Upper lobe of left lung (tissue), 6 donors: ENCODE measurements around the gene ABHD8. TPM values are rescaled to one million over a fixed set of nuclear protein-coding genes. Genes with fewer than 3 reads are reported as not detected.

Experiments used
- ATAC-seq, 2 donors: fragments of 200-7000 bp; cut with Tn5 transposase; one replicate each; pipeline ENCODE4 v1.9.1; 2022; ENCODE audit warnings: mild to moderate bottlenecking in 2 of 2, moderate library complexity in 2 of 2; ENCODE audit not compliant: low FRiP score in 2 of 2
- DNase-seq, 2 donors: peaks; one replicate each; pipeline ENCODE4 v3.0.0-alpha.2; 2019 to 2020
- H3K27ac ChIP-seq, 4 donors: fragments of 200-600 bp; sonication (generic); one replicate each; pipeline ENCODE4 v1.5.1; 2016 to 2019
- H3K27me3 ChIP-seq, 4 donors: fragments of 200-600 bp; sonication (generic); one replicate each; pipeline ENCODE4 v1.5.1; 2017 to 2019
- H3K36me3 ChIP-seq, 4 donors: fragments of 200-600 bp; sonication (generic); one replicate each; pipeline ENCODE4 v1.5.1; 2016 to 2019
- H3K4me1 ChIP-seq, 4 donors: fragments of 200-600 bp; sonication (generic); one replicate each; pipeline ENCODE4 v1.5.1; 2018 to 2019
- H3K4me3 ChIP-seq, 4 donors: fragments of 200-600 bp; sonication (generic); one replicate each; pipeline ENCODE4 v1.5.1; 2017 to 2019; ENCODE audit warnings: mild to moderate bottlenecking in 2 of 4, moderate library complexity in 1 of 4
- H3K9me3 ChIP-seq, 4 donors: fragments of 200-600 bp; sonication (generic); one replicate each; pipeline ENCODE4 v1.5.1; 2018 to 2019
- EP300 ChIP-seq, 4 donors: sonication (generic); formaldehyde crosslinking; IDR thresholded peaks; one replicate each; pipeline ENCODE4 v1.5.1; 2017; ENCODE audit warnings: antibody characterized with exemption in 4 of 4, control low read depth in 2 of 4
- POLR2A ChIP-seq, 4 donors: fragments of 450-650 bp; IDR thresholded peaks; one replicate each; pipeline ENCODE4 v1.5.1; 2016 to 2017; ENCODE audit warnings: antibody characterized with exemption in 4 of 4, mild to moderate bottlenecking in 2 of 4
- POLR2AphosphoS5 ChIP-seq, 2 donors: sonication (generic); formaldehyde crosslinking; IDR thresholded peaks; one replicate each; pipeline ENCODE4 v1.5.1; 2017; ENCODE audit warnings: antibody characterized with exemption in 2 of 2
- WGBS, 2 donors: methylation state at CpG; one replicate each; pipeline ENCODE4 v1.1.5; 2017 to 2018; 5-methylcytosine and 5-hydroxymethylcytosine counted together
- total RNA-seq, 6 donors: library from RNA; depleted of rRNA in 4 of 6; stranded (reverse); fragments of >200 nt in 4 of 6; gene quantifications; one replicate each; pipeline versions ENCODE4 v1.1.0 to v1.2.1, GENCODE V29; 2016 to 2021
- TF ChIP-seq, protein P1 (sequence below), 6 experiments: fragments of 450-650 bp in 4 of 6; fragments of 200-600 bp in 2 of 6; sonication (generic) in 2 of 6; IDR thresholded peaks; one replicate each; pipeline ENCODE4 v1.5.1; 2016 to 2019; ENCODE audit warnings: antibody characterized with exemption in 6 of 6
- donor health status: DM: no; HTN: no; CAD: no; lungs with moderate emphysema.
- donor health status: DM: no; HTN: yes; CAD: no; lungs with severe emphysema.

Gene ABHD8
- total RNA-seq, 6 donors from 2014 or later = 19.7 to 23.4 (median 21.2) TPM

DNA sequence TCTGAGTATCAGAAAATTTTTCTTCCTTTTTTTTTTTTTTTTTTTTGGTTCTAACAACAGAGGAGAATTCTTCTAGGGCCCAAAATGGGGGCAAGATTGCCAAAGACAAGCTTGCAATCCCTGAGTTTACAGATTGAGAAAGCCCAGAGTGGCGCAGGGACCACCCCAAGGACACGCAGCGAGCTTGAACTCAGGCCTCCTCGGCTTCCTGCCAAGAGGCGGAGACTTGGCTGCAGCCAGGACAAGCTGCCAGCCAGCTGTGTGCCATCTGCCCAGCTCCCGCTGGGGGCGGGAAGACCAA lies 1.9 kb upstream of the ABHD8 start:
- Histone ChIP-seq H3K4me1 (peaks cover 34 to 76% (median 50%) of the 10 kb centered on the region in 4 donors), H3K9me3 (no peaks in the 10 kb centered on the region), H3K36me3 (peaks cover 0 to 7% (median 3%) of the 10 kb centered on the region in 4 donors), H3K27ac (peak overlapping the region; percentile 68 to 96 (median 88)), H3K4me3 (peak overlapping the region in 3 of 4 donors; percentile 76 to 88 (median 78)), H3K27me3 (no peaks in the 10 kb centered on the region)
- no peak for DNase-seq
- ATAC-seq = no peak
- TF ChIP-seq, protein P1, sequence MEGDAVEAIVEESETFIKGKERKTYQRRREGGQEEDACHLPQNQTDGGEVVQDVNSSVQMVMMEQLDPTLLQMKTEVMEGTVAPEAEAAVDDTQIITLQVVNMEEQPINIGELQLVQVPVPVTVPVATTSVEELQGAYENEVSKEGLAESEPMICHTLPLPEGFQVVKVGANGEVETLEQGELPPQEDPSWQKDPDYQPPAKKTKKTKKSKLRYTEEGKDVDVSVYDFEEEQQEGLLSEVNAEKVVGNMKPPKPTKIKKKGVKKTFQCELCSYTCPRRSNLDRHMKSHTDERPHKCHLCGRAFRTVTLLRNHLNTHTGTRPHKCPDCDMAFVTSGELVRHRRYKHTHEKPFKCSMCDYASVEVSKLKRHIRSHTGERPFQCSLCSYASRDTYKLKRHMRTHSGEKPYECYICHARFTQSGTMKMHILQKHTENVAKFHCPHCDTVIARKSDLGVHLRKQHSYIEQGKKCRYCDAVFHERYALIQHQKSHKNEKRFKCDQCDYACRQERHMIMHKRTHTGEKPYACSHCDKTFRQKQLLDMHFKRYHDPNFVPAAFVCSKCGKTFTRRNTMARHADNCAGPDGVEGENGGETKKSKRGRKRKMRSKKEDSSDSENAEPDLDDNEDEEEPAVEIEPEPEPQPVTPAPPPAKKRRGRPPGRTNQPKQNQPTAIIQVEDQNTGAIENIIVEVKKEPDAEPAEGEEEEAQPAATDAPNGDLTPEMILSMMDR (IDR thresholded peaks at IDR 0.05) = no peak
- TF ChIP-seq POLR2AphosphoS5 (IDR thresholded peaks at IDR 0.05) (peak in 1 of 2 donors; percentile 95), POLR2A (IDR thresholded peaks at IDR 0.05) (no peak), EP300 (IDR thresholded peaks at IDR 0.05) (peak in 1 of 4 donors; percentile 72)
- WGBS, 2 donors = 0 to 3% methylated on average over 4 to 6 of the region's 7 CpGs

DNA sequence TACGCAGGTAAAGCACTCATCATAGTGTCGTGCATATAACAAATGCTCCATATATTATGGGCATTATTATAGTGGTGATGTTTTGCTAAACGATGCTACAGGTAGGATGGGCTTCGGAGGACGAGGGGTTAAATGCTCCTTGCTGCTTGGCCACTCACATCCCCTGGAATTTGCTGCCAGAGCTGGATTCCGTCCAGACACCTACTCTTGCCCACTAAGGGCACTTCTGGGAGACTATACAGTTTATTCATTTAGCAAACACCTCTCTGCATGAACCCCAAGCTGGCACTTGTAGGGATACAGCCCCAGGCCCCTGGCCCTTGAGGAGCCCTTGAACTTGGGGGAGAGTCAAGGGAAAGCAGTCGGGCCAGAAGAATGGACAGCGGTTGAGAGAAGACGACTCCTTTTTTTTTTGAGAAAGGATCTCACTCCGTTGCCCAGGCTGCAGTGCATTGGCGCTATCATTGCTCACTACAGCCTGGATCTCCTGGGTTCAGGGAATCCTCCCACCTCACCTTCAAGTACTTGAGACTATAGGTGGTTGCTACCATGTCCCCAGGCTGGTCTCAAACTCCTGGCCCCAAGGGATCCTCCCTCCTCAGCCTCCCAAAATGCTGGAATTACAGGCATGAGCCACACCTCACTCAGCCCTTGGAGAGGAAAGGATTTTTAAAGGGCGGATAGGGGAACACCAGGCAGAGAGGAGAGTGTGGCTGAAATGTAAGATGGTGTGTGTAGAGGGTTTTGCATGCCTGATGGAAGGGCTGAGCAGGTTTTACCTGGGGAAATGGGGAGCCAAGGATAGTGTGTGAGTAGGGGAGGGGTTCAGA lies 1.4 kb upstream of the ABHD8 start:
- DNase-seq = peak in 1 of 2 donors; percentile 64
- Histone ChIP-seq H3K4me3 (peak overlapping the region in 1 of 4 donors; percentile 88), H3K27ac (peak overlapping the region; percentile 68 to 96 (median 88)), H3K36me3 (peaks cover 0 to 7% (median 3%) of the 10 kb centered on the region in 4 donors), H3K9me3 (no peaks in the 10 kb centered on the region), H3K4me1 (peaks cover 30 to 76% (median 47%) of the 10 kb centered on the region in 4 donors), H3K27me3 (no peaks in the 10 kb centered on the region)
- 45 to 57% methylated on average over 12 of the region's 12 CpGs for WGBS, 2 donors
- TF ChIP-seq, protein P1 (IDR thresholded peaks at IDR 0.05) = no peak
- no peak for TF ChIP-seq POLR2A (IDR thresholded peaks at IDR 0.05)
- TF ChIP-seq EP300 (IDR thresholded peaks at IDR 0.05) = no peak
- no peak for TF ChIP-seq POLR2AphosphoS5 (IDR thresholded peaks at IDR 0.05)
- no peak for ATAC-seq

DNA sequence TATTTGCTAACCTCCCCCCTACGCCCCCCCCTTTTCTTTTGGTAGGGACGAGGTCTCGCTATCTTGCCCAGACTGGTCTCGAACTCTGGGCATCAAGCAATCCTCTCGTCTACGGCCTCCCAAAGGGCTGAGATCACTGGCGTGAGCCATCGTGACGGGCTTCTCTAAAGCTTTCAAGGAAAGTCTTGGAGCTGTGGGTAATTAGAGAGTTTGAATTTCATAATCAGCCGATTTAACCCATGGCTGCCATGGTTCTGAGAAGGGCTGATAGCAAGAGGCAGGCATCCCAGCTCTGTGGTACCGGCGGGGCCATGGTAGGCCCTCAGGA lies 679 bp upstream of the ABHD8 start:
- peak in 1 of 2 donors; percentile 6 for ATAC-seq
- peaks cover 0 to 7% (median 3%) of the 10 kb centered on the region in 4 donors for H3K36me3 ChIP-seq
- peaks cover 30 to 74% (median 44%) of the 10 kb centered on the region in 4 donors for H3K4me1 ChIP-seq
- WGBS, 2 donors = 45 to 68% methylated on average over 11 to 12 of the region's 12 CpGs
- H3K27me3 ChIP-seq = no peaks in the 10 kb centered on the region
- peak overlapping the region; percentile 68 to 96 (median 78) for H3K27ac ChIP-seq
- DNase-seq = peak in 1 of 2 donors; percentile 67
- peak overlapping the region in 2 of 4 donors; percentile 92 to 95 for H3K4me3 ChIP-seq
- TF ChIP-seq POLR2AphosphoS5 (IDR thresholded peaks at IDR 0.05) (no peak), EP300 (IDR thresholded peaks at IDR 0.05) (no peak), POLR2A (IDR thresholded peaks at IDR 0.05) (no peak)
- TF ChIP-seq, protein P1 (IDR thresholded peaks at IDR 0.05) = no peak
- H3K9me3 ChIP-seq = no peaks in the 10 kb centered on the region

DNA sequence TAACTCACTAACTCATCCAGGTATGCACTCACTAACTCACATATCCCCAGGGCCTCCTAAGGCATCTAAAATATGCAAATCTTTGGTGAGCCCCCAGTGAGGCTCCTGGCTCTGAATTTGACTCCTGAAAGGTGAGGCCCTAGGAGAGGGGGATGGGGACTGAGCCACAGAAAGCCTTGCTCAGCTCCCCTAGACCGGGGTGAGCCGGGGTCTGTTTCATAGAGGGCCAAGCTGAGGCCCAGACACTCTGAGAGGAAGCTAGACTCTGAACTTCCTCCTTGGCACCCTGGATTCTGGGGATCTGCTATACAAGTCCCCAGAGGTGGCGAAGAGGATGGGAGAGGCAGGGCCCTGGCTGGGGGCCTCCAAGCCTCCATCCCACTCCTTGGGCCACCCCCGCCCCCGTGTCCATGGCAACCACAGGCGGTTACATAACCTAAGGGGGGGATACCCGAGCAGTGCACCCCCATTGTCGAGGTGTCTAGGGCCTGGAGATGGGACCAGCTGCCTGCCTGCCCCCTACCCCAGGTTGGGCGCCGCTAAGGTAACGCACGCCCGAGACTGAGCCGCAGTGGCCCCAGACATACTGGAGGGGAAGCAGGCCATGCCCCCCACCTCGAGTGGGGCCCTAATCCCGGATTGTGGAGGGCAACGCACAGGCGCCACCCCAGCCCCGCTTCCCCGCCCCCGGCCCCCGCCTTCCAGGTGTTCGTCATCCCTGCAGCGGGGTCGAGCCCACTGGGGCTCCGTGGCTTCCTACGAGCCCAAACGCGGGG lies 646 bp downstream of the ABHD8 start:
- H3K27ac ChIP-seq = peak overlapping the region; percentile 70 to 96 (median 85)
- WGBS, 2 donors = 16 to 30% methylated on average over 2 to 17 of the region's 29 CpGs
- peak overlapping the region; percentile 81 to 95 (median 90) for H3K4me3 ChIP-seq
- DNase-seq (peak; percentile 42 to 79), ATAC-seq (peak in 1 of 2 donors; percentile 2)
- no peaks in the 10 kb centered on the region for H3K27me3 ChIP-seq
- no peaks in the 10 kb centered on the region for H3K9me3 ChIP-seq
- H3K4me1 ChIP-seq = peaks cover 30 to 69% (median 42%) of the 10 kb centered on the region in 4 donors
- TF ChIP-seq, protein P1 (IDR thresholded peaks at IDR 0.05) = no peak
- TF ChIP-seq POLR2AphosphoS5 (IDR thresholded peaks at IDR 0.05) = no peak
- TF ChIP-seq POLR2A (IDR thresholded peaks at IDR 0.05) = no peak
- TF ChIP-seq EP300 (IDR thresholded peaks at IDR 0.05) = no peak
- peaks cover 0 to 7% (median 3%) of the 10 kb centered on the region in 4 donors for H3K36me3 ChIP-seq
